Fibroblast of lung (primary cell): ENCODE measurements around the gene GH1. TPM values are rescaled to one million over a fixed set of nuclear protein-coding genes. Genes with fewer than 3 reads are reported as not detected.
"Not testable (repeated sequence)": the region's sequence is repeated elsewhere in the genome, so short reads cannot be mapped to it uniquely, and the experiment has no call there.

Experiments
- DNase-seq, 2 donors: peaks; one replicate each; pipeline versions ENCODE4 v3.0.0 to v3.0.0-alpha.2; 2010; ENCODE audit warnings: low read depth in 2 of 2
- H2AFZ ChIP-seq: 2 replicates; pipeline ENCODE4 v1.5.1; 2012; ENCODE audit warnings: low read length, control low read depth, inconsistent platforms
- H3K27ac ChIP-seq: 2 replicates; pipeline ENCODE4 v1.5.1; 2011; ENCODE audit warnings: low read length, control low read depth; ENCODE audit not compliant: insufficient read depth
- H3K27me3 ChIP-seq: 2 replicates; pipeline ENCODE4 v1.5.1; 2011; ENCODE audit warnings: mild to moderate bottlenecking, low read length; ENCODE audit not compliant: control insufficient read depth, insufficient read depth
- H3K36me3 ChIP-seq: 2 replicates; pipeline ENCODE4 v1.5.1; 2011; ENCODE audit warnings: low read length; ENCODE audit not compliant: control insufficient read depth, insufficient read depth
- H3K4me1 ChIP-seq: 2 replicates; pipeline ENCODE4 v1.5.1; 2011; ENCODE audit warnings: low read length; ENCODE audit not compliant: control insufficient read depth, insufficient read depth; ENCODE audit errors: extremely low read depth
- H3K4me2 ChIP-seq: 2 replicates; pipeline ENCODE4 v1.5.1; 2011; ENCODE audit warnings: low read length, control low read depth; ENCODE audit not compliant: insufficient read depth; ENCODE audit errors: extremely low read depth
- H3K4me3 ChIP-seq, 4 experiments: fragments of 200-600 bp in 1 of 4; sonication (generic) in 1 of 4; replicated peaks in 1 of 4; 2 replicates each; pipeline ENCODE4 v1.5.1; 2011 to 2016; ENCODE audit warnings: low read length in 4 of 4, low read depth in 3 of 4, mild to moderate bottlenecking in 3 of 4, control low read depth in 2 of 4, inconsistent platforms in 1 of 4, mixed read lengths in 1 of 4; ENCODE audit not compliant: insufficient read depth in 1 of 4; ENCODE audit errors: control extremely low read depth in 1 of 4
- H3K79me2 ChIP-seq: 2 replicates; pipeline ENCODE4 v1.5.1; 2012; ENCODE audit warnings: mild to moderate bottlenecking, low read length, inconsistent platforms; ENCODE audit not compliant: control insufficient read depth, insufficient read depth
- H3K9ac ChIP-seq: 2 replicates; pipeline ENCODE4 v1.5.1; 2011; ENCODE audit warnings: mild to moderate bottlenecking, low read length, control low read depth; ENCODE audit not compliant: insufficient read depth
- H3K9me3 ChIP-seq: 2 replicates; pipeline ENCODE4 v1.5.1; 2012; ENCODE audit warnings: low read depth, low read length; ENCODE audit not compliant: control insufficient read depth, insufficient read depth
- H4K20me1 ChIP-seq: 2 replicates; pipeline ENCODE4 v1.5.1; 2011; ENCODE audit warnings: low read length; ENCODE audit not compliant: control insufficient read depth, insufficient read depth; ENCODE audit errors: extremely low read depth
- CTCF ChIP-seq, 2 donors: IDR thresholded peaks in 1 of 2; conservative IDR thresholded peaks in 1 of 2; 1 replicate in 1 of 2; 2 replicates in 1 of 2; pipeline ENCODE4 v1.5.1; 2011 to 2012; ENCODE audit warnings: low read length in 2 of 2, control low read depth in 1 of 2, inconsistent platforms in 1 of 2, low read depth in 1 of 2, mild to moderate bottlenecking in 1 of 2
- polyA plus RNA-seq, 2 donors: library from polyadenylated mRNA; depleted of rRNA in 1 of 2; stranded (reverse) in 1 of 2; unstranded in 1 of 2; fragments of >200 nt; gene quantifications; 2 replicates each; pipeline ENCODE4 v1.2.1, GENCODE V29; 2011 to 2012; ENCODE audit warnings: missing spikeins in 1 of 2
- total RNA-seq: library from RNA; depleted of rRNA; stranded (reverse); fragments of >200 nt; gene quantifications from 2 replicates; pipeline ENCODE4 v1.2.1, GENCODE V29; 2014

Gene GH1
- total and polyA plus RNA-seq, 2 donors (not counting 1 experiment from before 2014, with no cell fraction given), result not detected

- H3K9ac ChIP-seq, H2AFZ ChIP-seq, H3K4me3 ChIP-seq, H3K4me1 ChIP-seq, H3K4me2 ChIP-seq, H3K27me3 ChIP-seq, H3K27ac ChIP-seq, DNase-seq, H3K36me3 ChIP-seq, H3K79me2 ChIP-seq, H3K9me3 ChIP-seq, H4K20me1 ChIP-seq: not testable (repeated sequence)
- peak in 1 of 2 donors; percentile 13 for TF ChIP-seq CTCF (conservative IDR thresholded peaks at IDR 0.05 in 1 of 2, IDR thresholded peaks at IDR 0.05 in 1 of 2; ENCODE audit: low read depth in 1 of 2, low read length in 2 of 2)
Observed at GRCh38 chr17:63892316-63893037, 26.2 kb downstream of the GH1 start.

GRCh38 chr17:63889026-63889848, 29.4 kb downstream of the GH1 start:
- not testable (repeated sequence) for H3K79me2 ChIP-seq, H3K36me3 ChIP-seq, H3K4me3 ChIP-seq, H3K27ac ChIP-seq, H3K27me3 ChIP-seq, H4K20me1 ChIP-seq, H3K4me1 ChIP-seq, H3K9me3 ChIP-seq, H2AFZ ChIP-seq, H3K4me2 ChIP-seq, H3K9ac ChIP-seq
- DNase-seq, result peak; percentile 11 to 27
- peak; percentile 42 to 54 for TF ChIP-seq CTCF (conservative IDR thresholded peaks at IDR 0.05 in 1 of 2, IDR thresholded peaks at IDR 0.05 in 1 of 2; ENCODE audit: low read depth in 1 of 2, low read length in 2 of 2)

GRCh38 chr17:63885119-63885518, 33.5 kb downstream of the GH1 start:
- H3K79me2 ChIP-seq, H2AFZ ChIP-seq, H3K4me2 ChIP-seq, H3K9me3 ChIP-seq, H3K9ac ChIP-seq, H4K20me1 ChIP-seq, H3K4me1 ChIP-seq, H3K27ac ChIP-seq, H3K4me3 ChIP-seq, H3K27me3 ChIP-seq, DNase-seq, H3K36me3 ChIP-seq: not testable (repeated sequence)

- not testable (repeated sequence) for DNase-seq, H3K9me3 ChIP-seq, H3K4me1 ChIP-seq, H3K27me3 ChIP-seq, H3K36me3 ChIP-seq, H3K27ac ChIP-seq, H3K4me2 ChIP-seq, H3K4me3 ChIP-seq, H3K9ac ChIP-seq, H4K20me1 ChIP-seq, H3K79me2 ChIP-seq, H2AFZ ChIP-seq
Observed at GRCh38 chr17:63882626-63883126, 36.0 kb downstream of the GH1 start.
